ENCODE results near the gene CLCA1. TPM values are rescaled to one million over a fixed set of nuclear protein-coding genes. Genes with fewer than 3 reads are reported as not detected.

The CLCA1 gene
- total RNA-seq, 4 donors from 2014 or later = not detected

DNA sequence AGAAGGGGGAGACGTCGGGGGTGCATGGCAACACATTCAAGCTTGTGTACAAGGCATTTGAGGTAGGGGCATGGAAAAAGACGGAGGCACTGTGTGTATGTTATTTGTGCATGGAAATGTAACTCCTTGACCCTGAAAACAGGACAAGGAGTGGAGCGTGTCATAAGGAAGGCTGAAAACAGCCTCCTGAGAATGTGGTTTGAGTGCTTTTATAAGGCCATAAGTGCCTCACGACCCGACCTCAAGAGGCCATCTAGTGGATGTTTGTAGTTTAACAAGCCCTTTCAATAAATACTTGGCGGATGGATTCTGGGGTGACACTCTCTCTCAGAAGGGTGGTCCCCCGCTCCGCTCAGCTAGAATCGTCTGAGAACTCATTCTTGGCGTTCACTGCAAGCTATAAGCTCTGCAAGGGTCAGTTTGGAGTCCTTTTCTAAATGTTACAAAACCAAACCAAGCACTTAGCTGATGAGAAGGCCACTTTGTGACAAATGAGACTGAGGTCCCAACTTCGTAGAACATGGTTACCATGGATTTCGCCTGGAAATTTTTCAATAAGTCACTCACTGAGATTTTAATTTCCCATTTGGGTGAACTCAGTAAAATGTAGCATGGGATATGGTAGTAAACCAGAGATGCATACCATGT, 39.3 kb downstream of the CLCA1 start:
- Histone ChIP-seq H3K4me1 (peaks cover 31% of the 10 kb centered on the region), H3K9me3 (no peaks in the 10 kb centered on the region), H3K36me3 (no peaks in the 10 kb centered on the region), H3K27me3 (no peaks in the 10 kb centered on the region), H3K27ac (no peak overlapping the region), H3K4me3 (no peak overlapping the region)
- whole genome bisulfite sequencing = 66% methylated on average over 13 of the region's 13 CpGs
- no peak for TF ChIP-seq POLR2A (IDR thresholded peaks at IDR 0.05)
- peak; percentile 20 to 40 for TF ChIP-seq CTCF (IDR thresholded peaks at IDR 0.05)
- DNase-seq (ENCODE audit: low spot score in 2 of 2) = no peak

GRCh38 chr1:86508583-86508969, 39.8 kb downstream of the CLCA1 start:
- Histone ChIP-seq H3K4me3 (no peak overlapping the region), H3K27me3 (no peaks in the 10 kb centered on the region), H3K9me3 (no peaks in the 10 kb centered on the region), H3K36me3 (no peaks in the 10 kb centered on the region), H3K27ac (no peak overlapping the region), H3K4me1 (peaks cover 26% of the 10 kb centered on the region)
- DNase-seq (ENCODE audit: low spot score in 2 of 2) = no peak
- 76% methylated on average over 2 of the region's 2 CpGs for WGBS
- TF ChIP-seq POLR2AphosphoS5 (IDR thresholded peaks at IDR 0.05) (no peak), POLR2A (IDR thresholded peaks at IDR 0.05) (no peak), CTCF (IDR thresholded peaks at IDR 0.05) (no peak), EP300 (IDR thresholded peaks at IDR 0.05) (no peak)

- H3K36me3 ChIP-seq = no peaks in the 10 kb centered on the region
- no peaks in the 10 kb centered on the region for H3K4me1 ChIP-seq
- H3K27me3 ChIP-seq = no peaks in the 10 kb centered on the region
- DNase-seq (ENCODE audit: low spot score in 2 of 2) = no peak
- WGBS = 78% methylated on average over 2 of the region's 2 CpGs
- no peak for TF ChIP-seq POLR2A (IDR thresholded peaks at IDR 0.05)
- no peak overlapping the region for H3K27ac ChIP-seq
- H3K4me3 ChIP-seq = no peak overlapping the region
- no peaks in the 10 kb centered on the region for H3K9me3 ChIP-seq
Observed at GRCh38 chr1:86515597-86515996, 46.9 kb downstream of the CLCA1 start.

- 100% methylated on average over 1 of the region's 1 CpG for WGBS
- no peaks in the 10 kb centered on the region for H3K9me3 ChIP-seq
- DNase-seq (ENCODE audit: low spot score in 2 of 2) = no peak
- no peaks in the 10 kb centered on the region for H3K36me3 ChIP-seq
- no peak overlapping the region for H3K4me3 ChIP-seq
- H3K4me1 ChIP-seq = no peaks in the 10 kb centered on the region
- H3K27ac ChIP-seq = no peak overlapping the region
- H3K27me3 ChIP-seq = no peaks in the 10 kb centered on the region
- TF ChIP-seq CTCF (IDR thresholded peaks at IDR 0.05) (no peak), POLR2A (IDR thresholded peaks at IDR 0.05) (no peak), POLR2AphosphoS5 (IDR thresholded peaks at IDR 0.05) (no peak), EP300 (IDR thresholded peaks at IDR 0.05) (no peak)
Observed at GRCh38 chr1:86516335-86516734, 47.6 kb downstream of the CLCA1 start.

- Histone ChIP-seq H3K4me1 (no peaks in the 10 kb centered on the region), H3K27me3 (no peaks in the 10 kb centered on the region), H3K9me3 (no peaks in the 10 kb centered on the region), H3K27ac (no peak overlapping the region), H3K36me3 (no peaks in the 10 kb centered on the region), H3K4me3 (no peak overlapping the region)
- TF ChIP-seq EP300 (IDR thresholded peaks at IDR 0.05) (no peak), POLR2A (IDR thresholded peaks at IDR 0.05) (no peak), POLR2AphosphoS5 (IDR thresholded peaks at IDR 0.05) (no peak), CTCF (IDR thresholded peaks at IDR 0.05) (no peak)
- WGBS = 64% methylated on average over 1 of the region's 1 CpG
- DNase-seq (ENCODE audit: low spot score in 2 of 2) = no peak
Observed at GRCh38 chr1:86517336-86517735, 48.6 kb downstream of the CLCA1 start.
